Keratinocyte (primary cell): ENCODE results near the gene LMOD2. TPM values are rescaled to one million over a fixed set of nuclear protein-coding genes. Genes with fewer than 3 reads are reported as not detected.

Source experiments
- DNase-seq: peaks from one replicate; pipeline ENCODE4 v3.0.0-alpha.2; 2011; ENCODE audit warnings: low read depth, missing footprints, low spot score
- FAIRE-seq: peaks from 2 replicates; lab custom pipeline; 2011; peaks lifted over from hg19 to GRCh38; lab: Jason Lieb, UNC
- H2AFZ ChIP-seq: 2 replicates; pipeline ENCODE4 v1.6.0; 2012; ENCODE audit warnings: low read length, control low read depth, inconsistent platforms; ENCODE audit not compliant: control insufficient read depth
- H3K27ac ChIP-seq: 2 replicates; pipeline ENCODE4 v1.5.1; 2011; ENCODE audit warnings: low read length; ENCODE audit not compliant: control insufficient read depth, insufficient read depth
- H3K27me3 ChIP-seq: 3 replicates; pipeline ENCODE4 v1.6.0; 2011; ENCODE audit warnings: low read length; ENCODE audit not compliant: control insufficient read depth, insufficient read depth; ENCODE audit errors: extremely low read depth
- H3K36me3 ChIP-seq, 2 experiments: 2 replicates in 1 of 2; 3 replicates in 1 of 2; pipeline ENCODE4 v1.5.1; 2011; ENCODE audit warnings: low read length in 2 of 2, mild to moderate bottlenecking in 1 of 2; ENCODE audit not compliant: control insufficient read depth in 2 of 2, insufficient read depth in 2 of 2; ENCODE audit errors: extremely low read depth in 1 of 2
- H3K4me1 ChIP-seq: 3 replicates; pipeline ENCODE4 v1.5.1; 2011; ENCODE audit warnings: low read length; ENCODE audit not compliant: control insufficient read depth, insufficient read depth; ENCODE audit errors: extremely low read depth
- H3K4me2 ChIP-seq: 3 replicates; pipeline ENCODE4 v1.6.0; 2011; ENCODE audit warnings: low read depth, low read length; ENCODE audit not compliant: control insufficient read depth, insufficient read depth; ENCODE audit errors: extremely low read depth
- H3K4me3 ChIP-seq, 3 experiments: fragments of 200-600 bp in 1 of 3; sonication (generic) in 1 of 3; 2 replicates in 2 of 3; 3 replicates in 1 of 3; pipeline ENCODE4 v1.5.1; 2011 to 2016; ENCODE audit warnings: low read length in 3 of 3, mild to moderate bottlenecking in 3 of 3, control low read depth in 2 of 3, inconsistent platforms in 1 of 3, low read depth in 1 of 3, mixed read lengths in 1 of 3, mixed run types in 1 of 3, moderate library complexity in 1 of 3; ENCODE audit not compliant: control insufficient read depth in 2 of 3, insufficient read depth in 2 of 3; ENCODE audit errors: extremely low read depth in 1 of 3
- H3K79me2 ChIP-seq: 2 replicates; pipeline ENCODE4 v1.6.0; 2012; ENCODE audit warnings: low read length; ENCODE audit not compliant: control insufficient read depth, insufficient read depth
- H3K9ac ChIP-seq: 3 replicates; pipeline ENCODE4 v1.6.0; 2011; ENCODE audit warnings: low read length; ENCODE audit not compliant: control insufficient read depth, insufficient read depth; ENCODE audit errors: extremely low read depth
- H3K9me1 ChIP-seq: 3 replicates; pipeline ENCODE4 v1.6.0; 2011; ENCODE audit warnings: low read length; ENCODE audit not compliant: control insufficient read depth, insufficient read depth; ENCODE audit errors: extremely low read depth
- H3K9me3 ChIP-seq: 2 replicates; pipeline ENCODE4 v1.5.1; 2012; ENCODE audit warnings: low read depth, low read length; ENCODE audit not compliant: control insufficient read depth
- H4K20me1 ChIP-seq: 3 replicates; pipeline ENCODE4 v1.6.0; 2011; ENCODE audit warnings: low read length; ENCODE audit not compliant: control insufficient read depth, insufficient read depth; ENCODE audit errors: extremely low read depth
- EZH2 ChIP-seq: IDR thresholded peaks from one replicate; pipeline ENCODE4 v1.6.1; 2012; ENCODE audit warnings: inconsistent platforms, mild to moderate bottlenecking, low read length, moderate library complexity
- dilution Hi-C: fragments of 300-500 bp; cut with MboI; formaldehyde crosslinking; loops from one replicate; pipeline ENCODE4 v1.7.0; 2020; ENCODE audit warnings: low sequenced_read_pairs; ENCODE audit not compliant: extremely low pct_ligation_motif_present
- polyA plus RNA-seq, 5 experiments: library from polyadenylated mRNA; depleted of rRNA in 3 of 5; stranded (reverse) in 3 of 5; stranded (forward) in 1 of 5; unstranded in 1 of 5; fragments of >200 nt; gene quantifications; 1 replicate in 1 of 5; 2 replicates in 3 of 5; 3 replicates in 1 of 5; pipeline versions ENCODE4 v1.2.1 to v1.2.3, GENCODE V29; 2011 to 2012; ENCODE audit warnings: missing spikeins in 2 of 5, low read depth in 1 of 5, low replicate concordance in 1 of 5
- TF ChIP-seq, protein P1 (sequence below), 3 experiments: IDR thresholded peaks in 1 of 3; conservative IDR thresholded peaks in 1 of 3; optimal IDR thresholded peaks in 1 of 3; 2 replicates in 2 of 3; 3 replicates in 1 of 3; pipeline versions ENCODE3 to v1.5.1; 2011; ENCODE audit warnings: low read length in 3 of 3, mild to moderate bottlenecking in 3 of 3, moderate library complexity in 2 of 3, control low read depth in 1 of 3, inconsistent platforms in 1 of 3; ENCODE audit not compliant: insufficient read depth in 2 of 3; ENCODE audit errors: extremely low read depth in 1 of 3

The LMOD2 gene
- polyA plus RNA-seq, 1 donor (not counting 4 experiments of a cell fraction or from before 2014, with no cell fraction given) = not detected

DNA sequence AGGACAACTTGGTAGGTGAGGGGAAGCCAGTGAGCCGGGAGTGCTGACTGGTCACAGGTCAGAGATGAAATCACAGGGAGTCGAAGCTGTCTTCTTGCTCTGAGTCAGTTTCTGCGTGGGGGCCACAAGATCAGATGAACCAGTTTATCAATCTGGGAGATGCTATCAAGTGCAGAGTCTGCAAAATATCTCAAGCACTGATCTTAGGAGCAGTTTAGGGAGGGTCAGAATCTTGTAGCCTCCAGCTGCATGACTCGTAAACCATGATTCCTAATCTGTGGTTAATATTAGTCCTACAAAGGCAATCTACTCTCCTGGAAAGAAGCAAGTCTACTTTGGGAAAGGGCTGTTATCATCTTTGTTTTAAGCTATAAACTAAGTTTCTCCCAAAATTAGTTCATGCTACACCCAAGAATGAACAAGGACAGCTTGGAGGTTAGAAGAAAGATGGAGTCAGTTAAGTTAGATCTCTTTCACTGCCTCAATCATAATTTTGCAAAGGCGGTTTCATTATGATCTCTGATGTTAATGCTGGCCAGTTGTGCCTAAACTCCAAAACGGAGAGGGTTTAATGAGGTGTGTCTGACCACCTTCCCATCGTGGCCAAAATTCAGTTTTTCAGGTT lies 8.4 kb upstream of the LMOD2 start:
- dilution Hi-C loops = no loop called here

DNA sequence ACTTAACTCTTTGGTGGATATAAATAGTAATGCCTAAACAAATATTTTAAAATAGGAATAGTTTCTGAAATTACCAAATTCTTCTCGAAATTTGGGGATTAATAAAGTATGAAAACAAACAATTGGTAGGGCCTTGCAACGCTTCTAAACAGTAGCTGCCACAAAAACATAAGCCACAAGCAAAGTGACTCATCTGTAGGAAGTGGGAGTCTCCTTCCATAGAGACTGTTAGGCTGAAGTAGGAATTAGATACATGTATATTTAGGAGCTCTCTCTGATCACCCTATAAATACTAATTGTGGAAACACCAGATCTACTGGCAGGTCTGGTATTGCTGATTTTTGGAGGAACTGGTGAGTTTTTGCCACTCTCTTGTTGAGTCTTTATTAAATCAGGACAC lies 5.7 kb upstream of the LMOD2 start:
- no peaks in the 10 kb centered on the region for H3K27me3 ChIP-seq
- H3K4me2 ChIP-seq = no peak overlapping the region
- H3K9me1 ChIP-seq = no peaks in the 10 kb centered on the region
- H3K9ac ChIP-seq = no peak overlapping the region
- H3K9me3 ChIP-seq = no peaks in the 10 kb centered on the region
- H3K36me3 ChIP-seq = no peaks in the 10 kb centered on the region
- H4K20me1 ChIP-seq = no peaks in the 10 kb centered on the region
- H3K79me2 ChIP-seq = no peaks in the 10 kb centered on the region
- dilution Hi-C loops = no loop called here
- FAIRE-seq (no peak), DNase-seq (no peak)
- peaks cover 11% of the 10 kb centered on the region for H3K4me1 ChIP-seq
- no peak for TF ChIP-seq EZH2
- TF ChIP-seq, protein P1, sequence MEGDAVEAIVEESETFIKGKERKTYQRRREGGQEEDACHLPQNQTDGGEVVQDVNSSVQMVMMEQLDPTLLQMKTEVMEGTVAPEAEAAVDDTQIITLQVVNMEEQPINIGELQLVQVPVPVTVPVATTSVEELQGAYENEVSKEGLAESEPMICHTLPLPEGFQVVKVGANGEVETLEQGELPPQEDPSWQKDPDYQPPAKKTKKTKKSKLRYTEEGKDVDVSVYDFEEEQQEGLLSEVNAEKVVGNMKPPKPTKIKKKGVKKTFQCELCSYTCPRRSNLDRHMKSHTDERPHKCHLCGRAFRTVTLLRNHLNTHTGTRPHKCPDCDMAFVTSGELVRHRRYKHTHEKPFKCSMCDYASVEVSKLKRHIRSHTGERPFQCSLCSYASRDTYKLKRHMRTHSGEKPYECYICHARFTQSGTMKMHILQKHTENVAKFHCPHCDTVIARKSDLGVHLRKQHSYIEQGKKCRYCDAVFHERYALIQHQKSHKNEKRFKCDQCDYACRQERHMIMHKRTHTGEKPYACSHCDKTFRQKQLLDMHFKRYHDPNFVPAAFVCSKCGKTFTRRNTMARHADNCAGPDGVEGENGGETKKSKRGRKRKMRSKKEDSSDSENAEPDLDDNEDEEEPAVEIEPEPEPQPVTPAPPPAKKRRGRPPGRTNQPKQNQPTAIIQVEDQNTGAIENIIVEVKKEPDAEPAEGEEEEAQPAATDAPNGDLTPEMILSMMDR (optimal IDR thresholded peaks at IDR 0.05 in 1 of 3, IDR thresholded peaks at IDR 0.05 in 1 of 3, conservative IDR thresholded peaks at IDR 0.05 in 1 of 3; ENCODE audit: extremely low read depth in 1 of 3, insufficient read depth in 2 of 3, low read length in 3 of 3) = no peak
- no peak overlapping the region for H3K27ac ChIP-seq
- H3K4me3 ChIP-seq = no peak overlapping the region
- no peak overlapping the region for H2AFZ ChIP-seq

More for the DNA sequence above, 8.4 kb upstream of the LMOD2 start:
- Histone ChIP-seq H4K20me1 (no peaks in the 10 kb centered on the region), H3K4me3 (no peak overlapping the region), H2AFZ (no peak overlapping the region), H3K27ac (no peak overlapping the region), H3K4me1 (peaks cover 29% of the 10 kb centered on the region), H3K9me1 (no peaks in the 10 kb centered on the region), H3K9ac (no peak overlapping the region), H3K79me2 (no peaks in the 10 kb centered on the region), H3K4me2 (no peak overlapping the region), H3K9me3 (no peaks in the 10 kb centered on the region), H3K27me3 (no peaks in the 10 kb centered on the region), H3K36me3 (no peaks in the 10 kb centered on the region)
- DNase-seq = no peak
- TF ChIP-seq, protein P1 (optimal IDR thresholded peaks at IDR 0.05 in 1 of 3, IDR thresholded peaks at IDR 0.05 in 1 of 3, conservative IDR thresholded peaks at IDR 0.05 in 1 of 3; ENCODE audit: extremely low read depth in 1 of 3, insufficient read depth in 2 of 3, low read length in 3 of 3) = no peak
- no peak for TF ChIP-seq EZH2
- no peak for FAIRE-seq
